ENCODE measurements around the gene SLC13A3.

Gene SLC13A3

DNA sequence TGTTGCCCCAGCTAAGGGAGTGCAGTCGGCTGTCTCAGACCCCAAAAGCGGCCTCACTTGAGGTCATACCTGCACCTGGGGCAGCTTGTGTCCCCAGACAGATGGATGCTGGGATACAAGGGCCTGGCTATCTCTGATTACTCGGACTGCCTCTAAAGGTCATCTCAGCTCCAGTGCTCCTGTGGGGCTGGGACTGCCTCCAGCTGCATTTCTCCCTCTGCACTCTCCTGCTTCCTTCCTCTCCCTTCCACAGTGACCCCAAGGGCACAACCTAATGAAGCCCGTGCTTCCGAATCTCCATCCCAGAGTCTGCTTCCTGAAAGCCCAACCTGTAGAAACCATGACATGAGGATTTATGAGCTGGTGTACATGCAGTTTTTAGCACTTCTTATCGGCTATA is 78.0 kb downstream of the SLC13A3 start:
- no peak for DNase-seq

DNA sequence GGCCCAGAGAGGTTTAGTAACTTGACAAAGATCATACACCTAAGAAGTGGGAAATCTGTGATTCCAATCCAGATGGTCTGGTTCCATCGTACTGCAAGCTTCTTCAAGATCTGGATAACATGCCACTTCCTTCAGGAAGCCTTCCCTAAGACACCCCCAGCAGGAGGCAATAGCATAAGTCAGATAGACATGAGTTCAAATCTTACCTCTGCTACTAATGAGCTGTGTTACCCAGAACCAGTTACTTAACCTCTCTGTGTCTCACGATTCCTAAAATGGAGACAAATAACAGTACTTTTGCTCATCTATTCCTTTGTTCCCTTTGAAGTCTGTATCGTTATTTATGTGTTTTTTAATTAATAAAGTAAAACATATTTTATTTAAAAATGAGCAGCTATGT is 78.5 kb downstream of the SLC13A3 start:
- no peak for DNase-seq

DNA sequence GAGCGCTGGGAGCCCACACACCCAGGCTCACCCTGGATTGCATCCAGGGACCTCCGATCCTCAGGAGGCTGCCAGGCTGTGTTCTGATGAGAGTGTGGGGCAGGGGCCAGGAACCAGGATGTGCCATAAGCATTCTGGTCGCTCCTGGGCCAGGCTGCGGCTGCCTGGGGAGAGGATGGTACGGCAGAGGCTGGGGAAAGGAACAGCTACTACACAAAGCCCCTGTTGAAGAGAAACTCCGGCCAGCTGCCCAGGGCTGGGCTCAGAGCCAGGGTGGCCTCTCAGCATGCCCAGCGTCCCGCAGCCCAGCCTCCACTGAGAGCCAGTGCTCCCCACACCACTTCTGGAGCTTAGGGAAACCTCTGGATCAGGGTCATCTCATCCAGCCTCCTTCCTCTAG is 79.1 kb downstream of the SLC13A3 start:
- no peak for DNase-seq

DNA sequence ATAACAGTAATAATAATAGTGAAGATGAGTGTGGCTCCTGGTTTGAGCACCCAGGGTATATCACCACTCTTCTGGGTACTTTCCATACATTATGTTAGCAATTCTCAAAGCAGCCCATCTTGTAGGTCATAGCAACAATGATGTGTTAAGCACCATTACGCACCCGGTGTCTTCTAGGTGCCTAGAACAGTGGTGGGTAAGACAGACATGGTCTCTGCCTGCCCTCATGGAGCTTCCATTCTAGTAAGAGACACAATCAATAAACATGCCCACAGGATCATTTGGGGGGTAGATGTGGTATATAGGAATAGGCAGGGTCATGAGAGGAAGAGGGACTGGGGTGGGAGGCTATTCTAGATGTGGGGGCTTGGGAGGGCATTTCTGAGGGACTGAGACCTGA is 79.8 kb downstream of the SLC13A3 start:
- no peak for DNase-seq

DNA sequence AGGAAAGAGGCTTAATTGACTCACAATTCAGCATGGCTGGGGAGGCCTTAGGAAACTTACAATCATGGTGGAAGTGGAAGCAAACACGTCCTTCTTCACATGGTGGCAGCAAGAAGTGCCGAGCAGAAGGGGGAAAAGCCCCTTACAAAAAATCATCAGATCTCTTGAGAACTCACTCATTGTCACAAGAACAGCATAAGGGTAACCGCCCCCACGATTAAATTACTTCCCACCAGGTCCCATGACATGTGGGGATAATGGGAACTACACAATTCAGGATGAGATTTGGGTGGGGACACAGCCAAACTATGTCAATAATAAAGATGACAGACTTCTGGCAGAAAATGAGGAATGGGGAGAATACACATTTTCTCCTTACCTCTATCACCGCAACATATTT is 80.3 kb downstream of the SLC13A3 start:
- no peak for DNase-seq

DNA sequence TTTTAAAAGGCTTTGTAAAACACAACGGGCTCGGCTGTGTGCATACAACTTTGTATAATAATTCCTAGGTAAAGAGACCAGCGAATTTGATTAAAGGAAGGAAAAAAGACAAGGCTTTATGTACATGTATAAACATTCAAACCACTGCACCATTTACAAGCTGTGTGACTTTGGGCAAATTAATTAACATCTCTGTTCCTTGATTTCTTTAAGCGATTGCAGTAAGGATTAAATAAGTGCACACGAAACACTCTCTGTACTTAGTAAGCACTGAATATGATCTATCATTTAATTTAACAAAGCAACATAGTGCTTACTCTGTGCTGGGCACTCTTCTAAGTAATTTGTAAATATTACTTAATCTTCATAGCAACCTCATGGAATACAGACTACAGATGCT is 81.3 kb downstream of the SLC13A3 start:
- no peak for DNase-seq

DNA sequence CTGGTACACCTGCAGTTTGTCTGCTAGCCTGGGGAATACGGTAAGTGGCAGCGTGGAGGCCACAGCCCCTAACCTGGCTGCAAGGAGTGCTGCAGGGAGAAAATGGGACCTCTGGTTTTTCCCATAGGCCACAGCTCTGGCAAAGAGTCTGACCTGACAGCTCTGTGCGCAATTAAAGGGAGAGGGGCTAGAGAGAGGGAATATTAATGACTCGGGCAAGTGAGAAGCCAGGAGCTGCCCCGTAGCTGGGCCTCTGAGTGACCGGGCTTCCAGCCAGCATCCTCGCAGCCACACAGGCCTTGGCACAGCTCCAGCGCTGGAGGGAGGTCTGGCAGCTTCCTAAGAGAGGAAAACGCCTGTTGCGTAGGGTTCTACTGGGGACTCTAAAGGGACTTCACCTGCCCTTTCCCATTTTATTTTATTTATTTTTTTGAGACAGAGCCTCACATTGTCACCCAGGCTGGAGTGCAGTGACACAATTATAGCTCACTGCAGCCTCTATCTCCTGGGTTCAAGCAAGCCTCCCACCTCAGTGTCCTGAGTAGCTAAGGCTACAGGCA is 82.6 kb downstream of the SLC13A3 start:
- DNase-seq, result no peak

DNA sequence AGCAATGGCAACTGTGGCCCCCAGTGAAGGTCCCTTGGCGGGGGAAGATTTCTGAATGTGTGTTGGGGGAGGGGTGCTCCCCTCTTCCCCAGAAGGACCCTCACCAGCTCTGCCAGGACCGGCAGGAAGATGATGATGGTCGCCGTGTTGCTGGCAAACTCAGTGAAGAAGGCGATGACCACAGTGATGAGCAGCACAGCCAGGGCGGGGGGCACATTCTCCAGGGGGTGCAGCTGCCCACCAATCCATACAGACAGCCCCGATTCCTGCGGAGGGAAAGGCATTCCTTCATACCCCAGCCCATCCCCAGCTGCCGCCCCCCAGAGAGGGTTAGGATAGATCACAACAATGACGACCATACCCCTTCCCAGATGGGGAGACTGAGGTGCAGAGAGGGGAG is 85.1 kb downstream of the SLC13A3 start:
- DNase-seq, result no peak

DNA sequence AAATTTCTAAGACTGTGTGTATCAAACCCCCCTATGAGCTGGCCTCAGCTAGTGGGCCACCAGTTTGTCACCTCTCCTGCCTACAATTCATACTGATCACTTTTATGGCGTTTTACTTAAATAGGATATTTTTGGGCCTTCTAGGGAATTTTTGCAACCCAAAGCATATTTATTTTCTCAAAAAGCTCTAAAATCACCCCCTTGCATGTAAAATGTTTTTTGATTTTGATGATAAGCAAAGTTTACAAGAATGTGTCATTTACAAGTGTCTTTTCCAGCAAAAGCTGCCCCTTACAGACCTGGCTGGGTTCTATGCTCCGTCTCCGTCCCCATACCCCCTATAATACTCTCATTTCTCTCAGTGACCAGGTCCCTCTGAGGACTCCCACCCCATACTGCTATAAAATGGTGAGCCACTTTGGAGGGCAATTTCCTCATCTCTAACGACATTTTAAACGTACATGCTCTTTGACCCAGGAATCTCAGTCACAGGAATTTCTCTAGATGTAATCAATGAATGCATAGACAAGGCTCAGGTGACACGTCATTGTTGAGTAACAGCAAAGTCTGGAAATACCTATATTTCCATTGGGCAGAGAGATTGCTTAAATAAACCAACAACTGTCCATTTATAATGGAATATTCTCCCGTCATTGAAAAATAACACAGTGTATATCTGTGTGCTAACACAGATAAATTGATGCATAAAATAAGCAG is 86.9 kb downstream of the SLC13A3 start:
- no peak for DNase-seq

DNA sequence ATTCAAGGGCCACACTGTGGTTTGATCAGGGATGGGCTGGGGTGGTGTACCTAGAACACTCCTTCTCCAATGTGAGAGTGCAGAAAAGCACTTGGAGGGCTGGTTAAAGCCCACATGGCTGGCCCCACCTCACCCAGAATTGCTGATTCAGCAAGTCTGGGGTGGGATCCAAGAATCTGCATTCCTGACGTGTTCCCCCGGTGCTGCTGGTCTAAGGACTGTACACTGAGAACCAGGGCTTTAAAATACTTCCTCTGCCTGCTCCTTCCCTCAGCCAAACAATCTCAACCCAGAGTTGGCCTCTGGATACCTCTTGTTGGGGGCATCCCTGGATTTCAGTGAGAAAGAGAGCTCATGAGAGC is 87.4 kb downstream of the SLC13A3 start:
- DNase-seq, result no peak

DNA sequence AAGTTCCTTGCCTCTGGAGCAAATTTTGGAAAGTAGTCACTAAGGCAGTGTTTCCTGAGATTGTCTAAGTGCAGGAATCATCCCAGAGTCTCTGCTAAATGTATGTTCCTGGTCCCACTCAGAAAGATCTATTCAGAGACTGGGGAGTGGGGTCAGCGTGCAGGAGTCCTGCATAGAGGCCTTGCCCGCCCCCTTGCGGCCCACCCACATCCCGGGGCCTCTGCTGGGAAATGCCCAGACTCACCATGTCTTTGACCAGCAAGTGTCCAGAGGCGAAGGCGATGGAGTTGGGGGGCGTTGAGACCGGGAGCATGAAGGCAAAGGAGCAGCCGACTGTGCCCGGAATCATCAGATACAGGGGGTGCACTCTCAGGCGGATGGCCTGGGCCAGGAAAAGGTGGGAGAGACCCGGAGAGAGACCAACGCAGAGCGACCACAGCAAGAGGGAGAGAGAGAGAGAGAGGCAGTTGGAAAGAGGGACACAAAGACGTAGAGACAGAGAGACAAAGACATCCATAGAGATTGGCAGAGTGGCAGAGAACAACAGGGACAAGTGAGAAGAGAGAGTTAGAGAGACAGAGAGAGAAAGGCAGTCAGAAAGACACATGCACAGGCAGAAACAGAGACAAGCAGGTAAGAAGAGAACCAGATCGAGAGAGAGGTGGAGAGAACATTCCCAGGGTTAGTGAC is 87.9 kb downstream of the SLC13A3 start:
- no peak for DNase-seq

DNA sequence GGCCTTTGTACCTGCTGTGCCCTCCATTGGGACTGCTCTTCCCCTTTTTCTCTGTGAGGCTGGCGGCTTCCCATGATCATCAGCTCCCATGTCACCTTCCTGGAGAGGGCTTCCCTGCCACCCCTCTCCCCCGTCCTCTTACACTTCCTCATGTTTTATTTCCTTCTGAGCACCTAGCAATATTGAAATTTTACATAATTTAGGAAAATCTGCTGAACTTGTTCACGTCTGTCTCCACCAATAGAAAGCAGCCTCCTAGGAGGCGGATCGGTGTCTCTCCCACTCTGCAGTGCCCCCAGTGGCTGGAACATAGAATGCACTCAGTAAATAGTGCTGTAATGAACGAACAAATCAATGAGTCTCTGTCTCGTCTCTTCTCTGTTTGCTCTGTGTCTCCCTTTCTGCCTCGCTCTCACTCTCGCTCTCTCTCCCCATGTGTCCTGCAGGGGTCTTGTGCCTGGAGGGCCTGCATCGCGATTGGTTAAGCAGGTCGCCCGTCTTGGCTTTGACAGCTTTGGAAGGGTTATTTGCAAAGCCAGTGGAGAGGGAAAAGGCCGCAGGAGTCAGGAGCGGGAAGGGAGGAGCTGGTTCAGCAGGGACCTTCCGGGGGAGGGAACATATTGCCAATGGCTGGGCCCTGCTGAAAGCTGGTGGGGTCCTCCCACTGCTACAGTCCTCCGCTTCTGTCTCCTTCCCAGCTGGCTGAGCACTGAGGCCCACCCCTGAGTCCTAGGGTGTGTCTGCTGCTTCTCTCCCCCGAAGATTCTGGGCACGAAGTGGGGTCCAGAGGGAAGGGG is 88.7 kb downstream of the SLC13A3 start:
- DNase-seq, result peak; percentile 32

DNA sequence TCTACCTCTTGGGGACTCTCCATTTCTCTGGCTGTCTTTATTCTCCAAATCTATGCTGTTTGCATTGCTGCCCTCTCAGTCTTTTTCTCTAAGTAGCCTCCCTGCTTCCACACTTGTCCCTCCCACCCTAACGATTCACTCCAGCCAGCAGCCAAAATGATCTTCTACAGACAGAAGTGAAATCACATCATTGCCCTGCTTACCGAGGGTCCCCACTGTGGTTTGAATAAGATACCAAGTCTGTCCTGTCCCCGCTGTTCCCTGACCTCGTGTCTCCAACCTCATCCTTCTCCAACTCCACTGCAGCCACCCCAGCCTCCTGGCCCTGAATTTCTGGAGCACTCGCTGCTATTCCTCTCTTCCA is 89.3 kb downstream of the SLC13A3 start:
- no peak for DNase-seq

DNA sequence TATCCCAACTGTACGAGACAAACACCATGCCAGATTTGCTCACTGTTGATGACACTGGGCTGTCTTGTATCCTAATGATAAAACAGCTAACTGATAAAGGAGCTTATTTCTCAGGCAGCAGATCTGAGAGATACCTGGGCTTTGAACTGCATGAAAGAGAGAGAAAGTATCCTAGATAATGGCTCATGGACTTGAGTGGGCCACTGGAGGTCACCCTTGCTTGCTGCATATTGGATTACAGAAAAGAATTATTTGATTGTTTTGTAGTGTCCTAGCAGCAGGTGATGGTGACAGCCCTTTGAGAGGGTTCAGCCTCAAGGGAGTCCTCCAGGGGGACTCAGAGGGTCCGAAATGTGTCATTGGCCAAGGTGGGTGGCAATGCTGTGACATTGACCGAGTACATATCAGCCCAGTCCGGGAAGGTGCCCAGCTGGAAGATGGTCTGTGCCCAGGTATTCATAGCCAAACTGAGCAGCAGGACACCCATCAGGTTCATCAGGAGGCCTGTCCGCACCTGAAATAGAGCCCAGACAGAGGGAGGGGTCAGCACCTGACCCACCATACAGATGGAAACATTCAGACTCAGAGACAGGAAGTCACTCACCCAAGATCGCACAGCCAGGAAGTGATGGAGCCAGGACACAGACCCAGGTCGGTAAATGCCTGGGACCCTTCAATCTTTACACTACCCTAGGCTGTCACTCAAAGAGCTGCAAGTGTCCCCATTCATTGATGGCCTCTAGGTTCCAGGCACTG is 91.4 kb downstream of the SLC13A3 start:
- no peak for DNase-seq

DNA sequence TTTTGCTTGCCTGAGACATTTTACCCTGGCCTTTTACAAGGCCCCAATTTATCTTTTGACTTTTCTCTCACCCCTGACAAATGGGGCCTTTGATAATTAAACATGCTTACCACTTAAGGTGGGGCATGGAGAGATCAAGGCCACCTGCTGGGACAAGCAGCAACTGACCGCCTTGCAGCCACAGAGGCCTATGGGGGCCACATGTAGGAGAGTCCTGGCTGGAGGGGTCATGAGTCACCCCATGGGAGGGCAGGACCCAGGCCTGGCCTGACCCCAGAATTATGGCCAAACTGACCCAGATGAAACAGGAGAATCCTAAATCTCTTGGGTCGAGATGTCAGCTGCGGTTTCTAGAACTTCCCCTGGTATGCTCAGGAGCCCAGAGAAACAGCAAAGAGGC is 92.3 kb downstream of the SLC13A3 start:
- no peak for DNase-seq

DNA sequence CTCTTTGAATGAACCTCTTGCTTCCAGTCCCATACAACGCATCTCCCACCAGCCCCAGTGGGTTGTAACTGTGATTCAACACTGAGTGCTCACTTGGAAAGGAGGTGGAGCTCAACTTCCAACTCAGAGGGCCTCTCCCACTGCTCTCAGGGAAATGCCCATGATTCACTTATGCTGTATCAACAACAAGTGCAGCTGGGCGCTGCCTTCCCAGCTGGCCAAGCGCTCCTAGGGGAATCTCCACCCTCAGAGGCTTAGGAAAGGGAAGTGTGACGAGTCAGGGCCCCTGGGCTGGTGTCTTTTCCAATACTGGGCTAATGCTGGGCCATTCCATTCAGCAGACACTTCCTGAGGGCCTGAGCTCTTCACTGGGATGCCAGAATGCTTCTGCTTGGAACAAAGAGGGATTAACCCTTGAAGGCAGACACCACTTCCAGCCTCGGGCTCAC is 92.7 kb downstream of the SLC13A3 start:
- no peak for DNase-seq

DNA sequence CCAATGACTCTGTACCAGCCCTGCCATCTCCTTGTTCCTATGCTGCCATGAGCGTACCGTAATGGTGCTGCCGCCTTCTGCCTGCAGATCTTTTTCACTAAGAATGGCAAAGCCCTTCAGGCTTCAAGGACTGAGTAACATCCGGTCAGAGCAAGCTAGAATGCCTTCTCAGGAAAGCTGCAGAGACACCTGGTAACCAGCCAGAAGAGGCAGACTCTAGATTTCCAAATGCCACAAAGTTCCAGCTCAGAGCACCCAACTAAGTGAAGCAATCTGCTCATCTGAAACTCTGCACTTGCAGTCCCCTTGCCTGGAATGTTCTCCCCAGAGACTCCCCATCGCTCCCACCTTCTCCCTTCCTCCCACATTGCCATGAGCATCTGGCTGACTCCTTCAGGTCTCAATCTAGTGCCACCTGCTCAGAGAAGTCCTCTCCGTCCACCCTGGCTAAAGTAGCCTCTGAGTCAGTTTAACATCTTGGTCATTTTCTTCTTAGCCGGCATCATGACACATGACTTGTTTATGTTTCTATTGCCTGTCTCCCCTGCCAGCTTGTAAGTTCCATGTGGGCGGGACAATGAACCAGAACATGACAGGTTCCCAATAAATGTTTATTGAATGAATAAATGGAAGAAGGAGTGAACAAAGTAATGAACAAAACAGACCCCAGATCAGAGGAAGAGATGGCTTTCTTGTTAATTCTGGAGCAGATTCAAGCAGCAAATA is 93.9 kb downstream of the SLC13A3 start:
- DNase-seq, result no peak

DNA sequence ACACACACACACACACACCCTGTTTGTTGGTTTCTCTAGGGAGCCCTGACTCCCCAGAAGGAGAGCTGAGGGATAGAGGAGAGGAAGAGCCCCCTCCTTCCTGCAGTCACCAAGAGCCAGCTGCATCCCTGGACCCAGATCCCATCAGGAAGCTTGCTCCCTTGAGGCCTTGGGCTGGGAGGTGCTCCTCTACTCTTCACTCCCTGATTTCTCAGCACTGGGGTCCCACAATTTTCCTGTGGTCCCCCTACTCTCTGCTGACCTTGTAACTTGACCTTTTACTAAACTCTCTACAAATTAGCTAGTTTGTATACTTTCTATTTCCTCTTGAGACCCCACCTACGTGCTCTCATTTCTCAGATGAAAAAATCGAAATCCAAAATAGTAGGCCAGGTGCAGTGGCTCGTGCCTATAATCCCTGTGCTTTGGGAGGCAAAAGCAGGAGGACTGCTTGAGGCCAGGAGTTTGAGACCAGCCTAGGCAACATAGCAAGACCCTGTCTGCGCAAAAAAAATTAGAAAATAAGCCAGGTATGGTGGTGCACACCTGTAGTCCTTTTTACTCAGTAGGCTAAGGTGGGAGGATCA is 95.8 kb downstream of the SLC13A3 start:
- DNase-seq, result no peak

DNA sequence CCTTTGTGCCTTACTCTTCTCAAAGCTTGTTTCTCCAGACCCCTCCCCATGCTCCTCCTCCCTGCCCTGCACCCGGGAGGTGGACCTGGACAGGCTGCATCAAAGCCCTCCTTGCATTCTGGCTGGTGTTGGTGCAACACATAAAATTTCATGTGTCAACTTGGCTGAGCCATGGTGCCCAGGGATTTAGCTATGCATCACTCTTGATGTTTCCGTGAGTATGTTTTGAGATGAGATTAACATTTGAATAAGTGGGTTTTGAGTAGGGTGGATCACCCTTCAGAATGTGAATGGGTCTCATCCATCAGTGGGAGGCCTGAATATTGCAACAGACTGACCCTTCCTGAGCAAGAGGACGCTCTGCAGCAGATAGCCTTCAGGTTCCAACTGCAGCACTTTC is 96.4 kb downstream of the SLC13A3 start:
- DNase-seq, result no peak

DNA sequence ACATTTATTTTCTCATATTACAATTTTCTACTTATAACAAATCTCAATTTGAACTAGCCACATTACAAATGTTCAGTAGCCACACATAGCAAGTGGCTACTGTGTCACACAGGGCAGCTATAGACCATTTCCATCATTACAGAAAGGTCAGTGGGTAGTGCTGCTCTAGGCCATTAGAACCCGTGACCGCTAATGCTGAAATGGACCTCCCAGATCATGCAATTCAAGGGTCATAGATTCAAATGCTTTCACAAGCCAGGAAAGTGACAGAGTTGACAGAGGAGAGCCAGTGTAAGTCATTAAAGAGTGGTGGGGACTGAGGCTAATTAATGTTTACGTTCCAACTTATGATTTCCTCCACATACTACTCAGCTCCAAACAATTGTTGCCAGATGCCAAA is 97.3 kb downstream of the SLC13A3 start:
- no peak for DNase-seq

DNA sequence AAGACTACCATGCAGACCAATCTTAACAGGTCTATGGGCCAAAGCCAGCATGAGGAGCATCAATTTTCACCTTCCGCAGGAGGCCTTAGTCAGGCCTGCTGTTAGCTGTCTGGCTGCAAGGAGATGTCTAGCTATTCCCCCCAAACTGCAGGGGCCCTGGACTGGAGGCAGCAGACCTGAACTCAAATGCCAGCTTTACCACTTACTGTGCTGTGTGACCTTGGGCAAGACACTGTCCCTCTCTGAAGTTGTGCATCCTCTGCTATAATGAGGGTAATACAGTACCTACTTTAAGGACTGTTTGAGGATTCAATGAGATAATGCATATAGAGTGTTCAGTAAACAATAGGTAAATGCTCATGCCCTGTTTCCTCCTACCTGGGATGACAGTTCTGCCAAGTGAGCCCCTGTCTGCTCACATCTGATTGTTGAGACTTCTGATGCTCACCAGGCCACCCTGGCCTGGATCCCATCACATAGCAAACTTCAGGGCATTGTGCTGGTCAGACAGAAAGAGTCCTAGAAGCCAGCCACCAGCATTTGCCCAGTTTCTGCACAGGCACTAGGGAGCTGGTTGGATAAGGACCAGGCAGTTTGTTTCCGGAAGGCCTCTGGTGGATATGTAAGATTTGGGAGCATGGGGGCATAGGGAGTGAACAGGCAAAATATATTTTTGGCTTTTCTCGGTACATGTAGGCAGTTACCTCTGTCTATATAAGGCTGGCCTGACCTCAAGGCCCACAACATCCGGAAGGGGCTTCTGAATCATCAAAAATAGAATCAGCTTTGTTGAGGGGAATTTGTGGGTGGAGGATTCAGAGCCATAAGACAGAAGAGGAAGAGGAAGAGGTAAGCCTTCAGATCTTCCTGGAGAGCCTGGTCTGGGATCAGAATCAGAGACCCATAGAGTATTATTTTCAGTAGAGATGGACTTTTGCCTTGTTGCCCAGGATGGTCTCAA is 98.5 kb downstream of the SLC13A3 start:
- DNase-seq, result peak; percentile 22
